Measurements from ENCODE around the gene PHACTR4. TPM values are rescaled to one million over a fixed set of nuclear protein-coding genes. Genes with fewer than 3 reads are reported as not detected.
"Not testable (repeated sequence)": the region's sequence is repeated elsewhere in the genome, so short reads cannot be mapped to it uniquely, and the experiment has no call there.

The PHACTR4 gene
- total and polyA plus RNA-seq, 2 donors (not counting 1 experiment from before 2014, with no cell fraction given), result 5.5 to 6.9 TPM

GRCh38 chr1:28466226-28466778 is 96.8 kb downstream of the PHACTR4 start:
- Histone ChIP-seq H3K36me3 (ENCODE audit: control insufficient read depth, insufficient read depth, low read length) (no peaks in the 10 kb centered on the region), H3K79me2 (ENCODE audit: control insufficient read depth, insufficient read depth, low read length) (no peaks in the 10 kb centered on the region), H2AFZ (ENCODE audit: low read length) (no peak overlapping the region), H3K9ac (ENCODE audit: insufficient read depth, low read length) (no peak overlapping the region), H3K4me2 (ENCODE audit: extremely low read depth, insufficient read depth, low read length) (no peak overlapping the region), H4K20me1 (ENCODE audit: control insufficient read depth, extremely low read depth, insufficient read depth, low read length) (no peaks in the 10 kb centered on the region), H3K27me3 (ENCODE audit: control insufficient read depth, insufficient read depth, low read length) (no peaks in the 10 kb centered on the region), H3K4me1 (ENCODE audit: control insufficient read depth, extremely low read depth, insufficient read depth, low read length) (no peaks in the 10 kb centered on the region), H3K9me3 (ENCODE audit: control insufficient read depth, insufficient read depth, low read depth, low read length) (no peaks in the 10 kb centered on the region), H3K4me3 (replicated peaks in 1 of 4; ENCODE audit: control extremely low read depth in 1 of 4, insufficient read depth in 1 of 4, low read depth in 3 of 4, low read length in 4 of 4) (no peak overlapping the region), H3K27ac (ENCODE audit: insufficient read depth, low read length) (no peak overlapping the region)
- no peak for DNase-seq (ENCODE audit: low read depth in 2 of 2)
- TF ChIP-seq CTCF (conservative IDR thresholded peaks at IDR 0.05 in 1 of 2, IDR thresholded peaks at IDR 0.05 in 1 of 2; ENCODE audit: low read depth in 1 of 2, low read length in 2 of 2) (no peak), EZH2 (IDR thresholded peaks at IDR 0.05; ENCODE audit: low read length, missing control alignments) (no peak)

GRCh38 chr1:28470146-28470545 is 100.6 kb downstream of the PHACTR4 start:
- H3K79me2 ChIP-seq (ENCODE audit: control insufficient read depth, insufficient read depth, low read length), result no peaks in the 10 kb centered on the region
- H3K4me1 ChIP-seq (ENCODE audit: control insufficient read depth, extremely low read depth, insufficient read depth, low read length), result no peaks in the 10 kb centered on the region
- H3K36me3 ChIP-seq (ENCODE audit: control insufficient read depth, insufficient read depth, low read length), result peaks cover 4% of the 10 kb centered on the region
- DNase-seq (ENCODE audit: low read depth in 2 of 2), result no peak
- TF ChIP-seq EZH2 (IDR thresholded peaks at IDR 0.05; ENCODE audit: low read length, missing control alignments) (no peak), CTCF (conservative IDR thresholded peaks at IDR 0.05 in 1 of 2, IDR thresholded peaks at IDR 0.05 in 1 of 2; ENCODE audit: low read depth in 1 of 2, low read length in 2 of 2) (no peak)
- H2AFZ ChIP-seq (ENCODE audit: low read length), result no peak overlapping the region
- H3K9ac ChIP-seq (ENCODE audit: insufficient read depth, low read length), result no peak overlapping the region
- no peak overlapping the region for H3K4me2 ChIP-seq (ENCODE audit: extremely low read depth, insufficient read depth, low read length)
- H3K27me3 ChIP-seq (ENCODE audit: control insufficient read depth, insufficient read depth, low read length), result no peaks in the 10 kb centered on the region
- no peaks in the 10 kb centered on the region for H3K9me3 ChIP-seq (ENCODE audit: control insufficient read depth, insufficient read depth, low read depth, low read length)
- H4K20me1 ChIP-seq (ENCODE audit: control insufficient read depth, extremely low read depth, insufficient read depth, low read length), result no peaks in the 10 kb centered on the region
- no peak overlapping the region for H3K4me3 ChIP-seq (replicated peaks in 1 of 4; ENCODE audit: control extremely low read depth in 1 of 4, insufficient read depth in 1 of 4, low read depth in 3 of 4, low read length in 4 of 4)
- H3K27ac ChIP-seq (ENCODE audit: insufficient read depth, low read length), result no peak overlapping the region

DNA sequence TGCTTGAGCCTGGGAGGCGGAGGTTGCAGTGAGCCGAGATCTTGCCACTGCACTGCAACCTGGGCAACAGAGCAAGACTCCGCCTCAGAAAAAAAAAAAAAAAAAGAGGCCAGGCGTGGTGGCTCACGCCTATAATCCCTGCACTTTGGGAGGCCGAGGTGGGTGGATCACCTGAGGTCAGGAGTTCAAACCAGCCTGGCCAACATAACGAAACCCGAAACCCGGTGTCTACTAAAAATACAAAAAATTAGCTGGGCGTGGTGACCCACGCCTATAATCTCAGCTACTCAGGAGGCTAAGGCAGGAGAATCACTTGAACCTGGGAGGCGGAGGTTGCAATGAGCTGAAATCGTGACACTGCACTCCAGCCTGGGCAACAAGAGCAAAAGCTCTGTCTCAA is 110.0 kb downstream of the PHACTR4 start:
- H3K9ac ChIP-seq (ENCODE audit: insufficient read depth, low read length); H3K27me3 ChIP-seq (ENCODE audit: control insufficient read depth, insufficient read depth, low read length); H3K27ac ChIP-seq (ENCODE audit: insufficient read depth, low read length); DNase-seq (ENCODE audit: low read depth in 2 of 2); H3K9me3 ChIP-seq (ENCODE audit: control insufficient read depth, insufficient read depth, low read depth, low read length); H3K4me2 ChIP-seq (ENCODE audit: extremely low read depth, insufficient read depth, low read length); H3K4me1 ChIP-seq (ENCODE audit: control insufficient read depth, extremely low read depth, insufficient read depth, low read length); H3K4me3 ChIP-seq (replicated peaks in 1 of 4; ENCODE audit: control extremely low read depth in 1 of 4, insufficient read depth in 1 of 4, low read depth in 3 of 4, low read length in 4 of 4); H3K36me3 ChIP-seq (ENCODE audit: control insufficient read depth, insufficient read depth, low read length); H4K20me1 ChIP-seq (ENCODE audit: control insufficient read depth, extremely low read depth, insufficient read depth, low read length); H2AFZ ChIP-seq (ENCODE audit: low read length); H3K79me2 ChIP-seq (ENCODE audit: control insufficient read depth, insufficient read depth, low read length): not testable (repeated sequence)

Measured in fibroblast of lung (primary cell).